ENCODE results near the gene WDR1. TPM values are rescaled to one million over a fixed set of nuclear protein-coding genes. Genes with fewer than 3 reads are reported as not detected.

Gene WDR1
- total RNA-seq, 6 donors from 2014 or later, result 135 to 307 (median 183) TPM

- Histone ChIP-seq H3K4me1 (peaks cover 62 to 80% (median 70%) of the 10 kb centered on the region in 4 donors), H3K36me3 (peaks cover 5 to 64% (median 53%) of the 10 kb centered on the region in 4 donors), H3K27ac (peak overlapping the region in 2 of 4 donors; percentile 97 to 98), H3K9me3 (no peaks in the 10 kb centered on the region), H3K4me3 (peak overlapping the region in 1 of 4 donors; percentile 97), H3K27me3 (no peaks in the 10 kb centered on the region)
- 86 to 91% methylated on average over 4 of the region's 4 CpGs for WGBS, 2 donors
- TF ChIP-seq POLR2A (IDR thresholded peaks at IDR 0.05) (no peak), CTCF (IDR thresholded peaks at IDR 0.05) (no peak), EP300 (IDR thresholded peaks at IDR 0.05) (no peak), POLR2AphosphoS5 (IDR thresholded peaks at IDR 0.05) (no peak)
- DNase-seq (no peak), ATAC-seq (ENCODE audit: low FRiP score in 2 of 2) (no peak)
Observed at GRCh38 chr4:10114147-10114546, 2.5 kb downstream of the WDR1 start.

DNA sequence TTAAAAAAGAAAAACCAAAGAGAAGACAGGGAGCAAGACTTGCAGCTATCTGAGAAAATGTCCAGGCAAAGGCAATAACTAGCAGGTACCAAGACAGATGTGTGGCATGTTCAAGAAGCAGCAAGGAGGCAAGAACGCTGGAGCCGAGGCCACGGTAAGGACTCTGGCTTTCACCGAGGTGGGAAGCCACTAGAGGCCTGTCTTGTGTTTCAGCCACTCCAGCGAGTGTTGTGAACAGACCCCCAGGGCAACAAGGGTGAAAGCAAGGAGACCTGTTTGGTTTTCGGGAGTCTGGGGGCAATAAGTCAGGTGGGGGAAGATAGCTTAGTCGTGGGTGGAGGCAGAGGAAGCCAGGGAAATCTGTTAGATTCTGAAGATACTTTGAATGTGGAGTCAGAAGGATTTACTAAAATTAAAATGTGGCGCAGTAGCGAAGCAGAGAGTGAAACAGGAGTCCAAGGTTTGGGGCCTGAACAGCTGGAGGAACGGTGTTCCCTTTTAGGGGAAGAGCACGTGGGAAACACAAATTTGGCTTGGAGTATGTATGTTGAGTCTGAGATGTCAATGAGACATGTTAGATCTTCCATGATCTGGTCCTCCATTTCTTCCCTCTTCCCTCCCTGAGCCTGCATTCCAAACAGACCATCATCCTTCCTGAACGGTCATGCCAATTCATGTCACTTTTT is 3.1 kb downstream of the WDR1 start:
- no peak overlapping the region for H3K4me3 ChIP-seq
- H3K27ac ChIP-seq, result no peak overlapping the region
- TF ChIP-seq CTCF (IDR thresholded peaks at IDR 0.05), result no peak
- TF ChIP-seq POLR2AphosphoS5 (IDR thresholded peaks at IDR 0.05), result no peak
- TF ChIP-seq POLR2A (IDR thresholded peaks at IDR 0.05), result no peak
- TF ChIP-seq EP300 (IDR thresholded peaks at IDR 0.05), result no peak
- H3K36me3 ChIP-seq, result peaks cover 5 to 70% (median 54%) of the 10 kb centered on the region in 4 donors
- no peaks in the 10 kb centered on the region for H3K9me3 ChIP-seq
- ATAC-seq (ENCODE audit: low FRiP score in 2 of 2), result no peak
- no peaks in the 10 kb centered on the region for H3K27me3 ChIP-seq
- peaks cover 64 to 85% (median 76%) of the 10 kb centered on the region in 4 donors for H3K4me1 ChIP-seq
- WGBS, 2 donors, result 80 to 86% methylated on average over 12 of the region's 12 CpGs
- DNase-seq, result no peak

DNA sequence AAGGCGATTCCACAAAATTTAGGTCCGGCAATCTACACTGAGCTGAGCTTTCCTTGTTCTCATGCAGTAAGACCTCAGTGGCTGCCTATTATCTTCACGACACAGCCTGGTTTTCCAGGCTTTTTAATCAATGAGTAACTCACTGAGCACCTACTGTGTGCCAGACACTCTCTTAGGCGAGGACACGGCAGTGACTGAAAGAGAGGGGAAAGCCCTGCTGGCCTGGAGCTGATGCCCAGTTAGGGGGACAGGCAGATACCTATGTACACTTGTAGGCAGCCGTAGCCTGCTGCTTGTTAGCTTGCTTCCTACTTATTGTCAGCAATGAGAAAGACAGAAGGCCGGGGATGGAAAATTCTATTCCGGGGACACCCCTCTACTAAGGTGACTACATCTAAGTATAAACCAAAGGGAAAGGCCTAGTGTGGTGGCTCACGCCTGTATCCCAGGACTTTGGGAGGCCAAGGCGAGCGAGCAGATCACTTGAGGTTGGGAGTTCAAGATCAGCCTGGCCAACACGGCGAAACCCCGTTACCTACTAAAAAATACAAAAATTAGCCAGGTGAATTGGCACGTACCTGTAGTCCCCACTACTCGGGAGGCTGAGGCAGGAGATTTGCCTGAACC is 3.8 kb downstream of the WDR1 start:
- H3K27me3 ChIP-seq, result no peaks in the 10 kb centered on the region
- H3K4me3 ChIP-seq, result no peak overlapping the region
- H3K9me3 ChIP-seq, result no peaks in the 10 kb centered on the region
- DNase-seq (no peak), ATAC-seq (ENCODE audit: low FRiP score in 2 of 2) (no peak)
- H3K36me3 ChIP-seq, result peaks cover 5 to 77% (median 55%) of the 10 kb centered on the region in 4 donors
- H3K27ac ChIP-seq, result no peak overlapping the region
- 95 to 98% methylated on average over 16 of the region's 16 CpGs for WGBS, 2 donors
- TF ChIP-seq CTCF (IDR thresholded peaks at IDR 0.05) (no peak), POLR2AphosphoS5 (IDR thresholded peaks at IDR 0.05) (no peak), POLR2A (IDR thresholded peaks at IDR 0.05) (no peak), EP300 (IDR thresholded peaks at IDR 0.05) (no peak)
- H3K4me1 ChIP-seq, result peaks cover 64 to 85% (median 78%) of the 10 kb centered on the region in 4 donors

GRCh38 chr4:10111067-10111801 is 5.4 kb downstream of the WDR1 start:
- no peak overlapping the region for H3K4me3 ChIP-seq
- no peak for DNase-seq
- no peaks in the 10 kb centered on the region for H3K27me3 ChIP-seq
- TF ChIP-seq CTCF (IDR thresholded peaks at IDR 0.05) (no peak), POLR2AphosphoS5 (IDR thresholded peaks at IDR 0.05) (no peak), POLR2A (IDR thresholded peaks at IDR 0.05) (no peak), EP300 (IDR thresholded peaks at IDR 0.05) (no peak)
- no peak for ATAC-seq (ENCODE audit: low FRiP score in 2 of 2)
- 87 to 92% methylated on average over 8 to 13 of the region's 13 CpGs for whole genome bisulfite sequencing, 2 donors
- peaks cover 74 to 94% (median 87%) of the 10 kb centered on the region in 4 donors for H3K4me1 ChIP-seq
- peaks cover 5 to 87% (median 56%) of the 10 kb centered on the region in 4 donors for H3K36me3 ChIP-seq
- H3K27ac ChIP-seq, result no peak overlapping the region
- H3K9me3 ChIP-seq, result no peaks in the 10 kb centered on the region

All from upper lobe of left lung (tissue), 6 donors.